Ectodermal cell (in vitro differentiated cells): ENCODE results near the gene KIF13A.
"Not testable (repeated sequence)": the region's sequence is repeated elsewhere in the genome, so short reads cannot be mapped to it uniquely, and the experiment has no call there.

Experiments
- H3K27ac ChIP-seq: 2 replicates; pipeline ENCODE4 v1.7.0; 2013; ENCODE audit warnings: mild to moderate bottlenecking, low read depth, low read length; ENCODE audit not compliant: insufficient read depth, poor library complexity, severe bottlenecking
- H3K27me3 ChIP-seq: 2 replicates; pipeline ENCODE4 v1.7.0; 2013; ENCODE audit warnings: mild to moderate bottlenecking, low read length; ENCODE audit not compliant: insufficient read depth, control insufficient read depth, poor library complexity, severe bottlenecking
- H3K36me3 ChIP-seq: one replicate; pipeline ENCODE4 v1.7.0; 2013; ENCODE audit warnings: low read length; ENCODE audit not compliant: control insufficient read depth, insufficient read depth
- H3K4me1 ChIP-seq: one replicate; pipeline ENCODE4 v1.7.0; 2013; ENCODE audit warnings: low read length; ENCODE audit not compliant: control insufficient read depth, insufficient read depth
- H3K4me3 ChIP-seq: 2 replicates; pipeline ENCODE4 v1.7.0; 2013; ENCODE audit warnings: low read depth, low read length, control low read depth; ENCODE audit not compliant: insufficient read depth
- H3K9me3 ChIP-seq: 2 replicates; pipeline ENCODE4 v1.7.0; 2013; ENCODE audit warnings: mild to moderate bottlenecking, low read length, moderate library complexity; ENCODE audit not compliant: control insufficient read depth
- WGBS, 2 experiments: methylation state at CpG; one replicate each; pipeline ENCODE4 v1.1.7; 2013; ENCODE audit warnings: missing lambda C conversion rate in 2 of 2; 5-methylcytosine and 5-hydroxymethylcytosine counted together

Gene KIF13A

DNA sequence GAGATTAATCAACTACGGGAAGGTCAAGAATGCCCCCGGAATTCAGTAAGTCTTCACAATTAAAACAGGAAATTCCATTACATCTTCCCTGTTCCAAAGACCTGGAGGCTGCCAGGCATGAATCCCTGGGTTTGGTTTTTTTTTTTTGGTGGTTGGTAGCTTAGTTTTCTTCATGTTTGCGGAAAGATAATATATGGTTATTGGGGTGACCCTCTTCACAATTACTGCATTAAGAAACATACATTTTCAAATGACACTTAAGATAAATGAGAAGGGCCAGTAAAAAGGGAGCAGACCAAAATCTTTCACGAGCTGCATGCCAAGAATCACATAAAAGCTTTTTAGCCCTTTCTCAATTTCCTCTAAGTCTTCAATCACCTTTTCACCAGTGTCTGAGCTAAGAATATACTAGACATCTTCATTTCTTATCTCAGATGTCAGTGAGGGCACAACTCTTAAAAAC is 64.0 kb downstream of the KIF13A start:
- no peaks in the 10 kb centered on the region for H3K9me3 ChIP-seq
- H3K4me1 ChIP-seq, result no peaks in the 10 kb centered on the region
- no peaks in the 10 kb centered on the region for H3K27me3 ChIP-seq
- H3K4me3 ChIP-seq, result no peak overlapping the region
- H3K27ac ChIP-seq, result no peak overlapping the region
- WGBS, 2 experiments, result 79 to 86% methylated on average over 3 of the region's 4 CpGs
- no peaks in the 10 kb centered on the region for H3K36me3 ChIP-seq

DNA sequence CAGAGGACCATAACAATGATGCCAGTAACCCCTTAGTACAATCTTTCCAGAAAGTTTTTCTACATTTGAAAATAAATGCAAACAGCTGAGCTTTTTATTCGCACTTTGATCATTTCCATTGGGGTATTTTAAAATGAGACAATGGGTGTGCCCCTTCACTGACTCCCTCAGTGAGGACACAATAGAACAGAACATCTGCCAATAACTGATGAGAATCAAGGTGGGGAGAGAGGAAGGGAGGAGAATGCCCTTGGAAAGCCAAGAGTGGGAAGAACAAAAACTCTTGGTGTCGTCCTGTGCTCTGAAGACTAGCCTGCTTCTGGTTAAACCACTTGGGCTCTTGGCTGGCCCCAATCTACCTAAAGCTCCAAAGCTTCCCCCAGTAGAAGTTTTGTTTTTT is 66.0 kb downstream of the KIF13A start:
- Histone ChIP-seq H3K9me3 (no peaks in the 10 kb centered on the region), H3K36me3 (no peaks in the 10 kb centered on the region), H3K27ac (no peak overlapping the region), H3K4me1 (no peaks in the 10 kb centered on the region), H3K27me3 (no peaks in the 10 kb centered on the region), H3K4me3 (no peak overlapping the region)
- 86 to 93% methylated on average over 2 of the region's 2 CpGs for WGBS, 2 experiments

DNA sequence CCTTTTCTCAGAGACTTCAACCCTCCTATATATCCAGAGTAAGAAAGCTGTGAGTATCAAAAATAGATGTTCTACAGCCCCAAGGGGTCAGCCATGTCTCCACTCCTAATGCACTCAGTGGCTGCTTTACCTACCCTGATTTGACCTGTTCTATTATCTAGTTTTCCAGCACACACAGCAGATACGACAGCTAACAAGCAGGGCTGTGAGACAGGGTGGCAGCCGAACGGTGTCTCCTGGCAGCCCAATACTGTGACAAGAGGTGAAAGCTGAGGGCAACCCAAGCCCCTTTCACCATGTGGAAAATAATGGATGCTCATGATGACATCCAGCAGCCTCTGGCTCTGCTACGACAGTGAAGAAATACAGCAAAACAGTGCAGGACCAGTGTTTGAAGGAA is 67.9 kb downstream of the KIF13A start:
- H3K4me1 ChIP-seq, result no peaks in the 10 kb centered on the region
- H3K36me3 ChIP-seq, result no peaks in the 10 kb centered on the region
- 88 to 91% methylated on average over 4 of the region's 4 CpGs for WGBS, 2 experiments
- no peaks in the 10 kb centered on the region for H3K9me3 ChIP-seq
- no peak overlapping the region for H3K4me3 ChIP-seq
- no peaks in the 10 kb centered on the region for H3K27me3 ChIP-seq
- no peak overlapping the region for H3K27ac ChIP-seq

DNA sequence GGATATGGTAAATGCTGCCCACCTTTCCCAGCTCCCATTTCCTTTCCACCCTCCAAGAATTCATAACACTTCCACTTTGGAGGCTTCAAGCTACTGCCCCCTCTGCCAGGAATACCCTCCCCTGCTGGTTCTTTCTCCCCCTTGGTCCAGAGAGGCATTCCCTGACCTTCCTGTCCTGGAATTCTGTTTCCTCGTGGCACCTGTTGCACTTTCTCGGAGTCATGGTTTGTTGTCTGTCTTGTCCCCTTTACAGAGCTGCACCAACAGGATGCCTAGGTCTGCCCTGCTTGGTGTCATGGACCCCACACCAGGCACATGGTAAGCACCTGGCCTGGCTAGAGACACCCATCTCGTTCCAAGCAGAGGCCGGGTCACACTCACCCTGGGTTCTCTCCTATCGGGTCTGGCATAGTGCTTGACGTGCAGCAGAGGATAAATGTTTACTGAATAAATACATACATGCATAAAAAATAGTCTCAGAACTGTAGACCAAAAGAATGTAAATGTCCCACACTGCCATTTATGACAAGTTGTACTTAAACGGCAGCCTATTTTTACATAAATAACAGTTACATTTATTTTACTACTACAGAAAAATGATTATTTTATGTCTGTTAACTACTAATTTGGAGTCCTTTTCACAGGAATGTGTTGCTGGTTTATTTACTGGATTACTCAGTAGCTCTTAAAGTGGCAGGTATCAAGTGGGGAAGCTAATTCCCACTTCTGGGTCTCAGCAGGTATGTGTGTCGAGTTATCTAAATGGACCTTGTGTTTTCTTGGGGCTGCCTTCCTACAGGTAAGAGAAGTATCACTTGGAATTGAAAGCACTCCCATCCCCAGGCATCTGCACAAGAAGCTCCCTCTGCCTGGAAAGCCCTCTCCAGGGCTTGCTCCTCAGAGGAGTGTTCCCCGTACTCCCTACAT is 69.3 kb downstream of the KIF13A start:
- 92% methylated on average over 8 of the region's 9 CpGs for WGBS, 2 experiments
- Histone ChIP-seq H3K27ac (no peak overlapping the region), H3K27me3 (no peaks in the 10 kb centered on the region), H3K36me3 (no peaks in the 10 kb centered on the region), H3K9me3 (no peaks in the 10 kb centered on the region), H3K4me3 (no peak overlapping the region), H3K4me1 (peaks cover 6% of the 10 kb centered on the region)

DNA sequence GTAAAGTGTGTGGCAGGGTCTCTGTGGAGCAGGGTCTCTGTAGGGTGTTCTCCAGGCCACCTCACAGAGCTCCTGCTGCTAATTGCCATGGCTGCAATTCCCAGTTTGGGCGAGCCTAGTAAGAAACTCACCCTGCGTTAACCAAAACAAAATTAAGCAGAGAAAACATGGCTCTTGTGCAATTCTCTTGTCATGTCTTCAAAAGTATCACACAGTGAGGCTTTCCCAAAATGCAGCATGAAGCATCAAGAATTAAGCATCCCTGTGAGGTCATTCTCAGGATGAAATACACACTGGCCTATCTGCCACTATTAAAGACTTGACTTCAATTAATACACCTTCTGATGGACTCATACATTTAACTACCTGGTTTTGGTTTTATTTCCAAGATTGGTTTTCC is 72.8 kb downstream of the KIF13A start:
- peaks cover 6% of the 10 kb centered on the region for H3K4me1 ChIP-seq
- H3K27ac ChIP-seq, result no peak overlapping the region
- 84 to 94% methylated on average over 2 of the region's 2 CpGs for WGBS, 2 experiments

DNA sequence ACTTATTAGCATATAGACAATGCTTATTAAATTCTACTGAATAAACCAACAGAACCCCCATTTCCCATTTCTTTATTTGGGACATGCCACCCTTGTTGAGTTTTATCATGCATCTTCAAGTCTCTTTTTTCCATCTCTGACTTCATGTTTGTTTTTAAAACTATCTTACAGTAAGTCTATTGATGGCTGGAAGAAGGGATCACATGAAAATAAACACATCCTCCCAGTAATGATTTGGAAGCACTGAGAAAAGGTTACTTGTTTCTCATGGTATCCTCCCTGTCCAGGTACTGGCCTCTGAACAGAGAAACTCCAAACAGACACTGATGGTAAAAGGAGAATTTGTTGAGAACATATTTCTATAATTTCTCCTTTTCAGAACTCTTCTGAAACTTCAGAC is 74.9 kb downstream of the KIF13A start:
- H3K27ac ChIP-seq, result no peak overlapping the region
- no peaks in the 10 kb centered on the region for H3K36me3 ChIP-seq
- peaks cover 6% of the 10 kb centered on the region for H3K4me1 ChIP-seq
- no peaks in the 10 kb centered on the region for H3K27me3 ChIP-seq
- no peak overlapping the region for H3K4me3 ChIP-seq
- no peaks in the 10 kb centered on the region for H3K9me3 ChIP-seq

More for the DNA sequence above, 72.8 kb downstream of the KIF13A start:
- Histone ChIP-seq H3K27me3 (no peaks in the 10 kb centered on the region), H3K36me3 (no peaks in the 10 kb centered on the region), H3K4me3 (no peak overlapping the region), H3K9me3 (no peaks in the 10 kb centered on the region)

DNA sequence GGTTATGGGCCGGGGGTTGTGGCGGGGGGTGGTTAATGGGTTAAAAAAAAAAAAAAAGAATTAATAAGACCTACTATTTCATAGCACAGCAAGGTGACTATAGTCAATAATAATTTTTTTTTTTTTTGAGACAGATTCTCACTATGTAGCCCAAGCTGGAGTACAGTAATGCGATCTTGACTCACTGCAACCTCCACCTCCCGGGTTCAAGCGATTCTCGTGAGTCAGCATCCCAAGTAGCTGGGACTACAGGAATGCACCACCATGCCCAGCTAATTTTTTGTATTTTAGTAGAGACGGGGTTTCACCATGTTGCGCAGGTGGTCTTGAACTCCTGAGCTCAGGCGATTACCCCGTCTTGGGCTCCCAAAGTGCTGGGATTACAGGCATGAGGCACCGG is 75.8 kb downstream of the KIF13A start:
- WGBS, 2 experiments, result 94 to 95% methylated on average over 8 of the region's 11 CpGs
- not testable (repeated sequence) for H3K36me3 ChIP-seq, H3K27me3 ChIP-seq, H3K9me3 ChIP-seq, H3K4me3 ChIP-seq, H3K4me1 ChIP-seq, H3K27ac ChIP-seq

DNA sequence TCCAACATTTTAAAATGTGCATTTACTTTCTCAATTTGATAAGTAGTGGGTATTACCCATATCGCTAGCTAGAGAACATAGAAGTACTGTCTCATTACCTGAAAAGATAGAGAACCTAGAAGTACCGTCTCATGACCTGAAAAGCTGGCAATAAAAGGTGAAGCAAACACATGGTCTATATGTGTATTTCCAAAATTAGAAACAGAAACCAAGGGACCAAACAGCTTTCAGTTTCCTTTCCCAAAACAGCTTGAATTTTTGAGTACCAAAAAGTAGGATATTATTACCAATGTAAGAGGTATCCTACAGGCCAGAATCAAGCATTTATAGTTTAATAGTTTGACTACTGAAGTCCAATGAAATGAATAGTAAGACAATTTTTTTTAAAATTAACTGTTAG is 77.2 kb downstream of the KIF13A start:
- whole genome bisulfite sequencing, 2 experiments, result 52 to 54% methylated on average over 2 of the region's 2 CpGs
- Histone ChIP-seq H3K27ac (no peak overlapping the region), H3K36me3 (no peaks in the 10 kb centered on the region), H3K27me3 (no peaks in the 10 kb centered on the region), H3K9me3 (no peaks in the 10 kb centered on the region), H3K4me1 (peaks cover 6% of the 10 kb centered on the region), H3K4me3 (no peak overlapping the region)

DNA sequence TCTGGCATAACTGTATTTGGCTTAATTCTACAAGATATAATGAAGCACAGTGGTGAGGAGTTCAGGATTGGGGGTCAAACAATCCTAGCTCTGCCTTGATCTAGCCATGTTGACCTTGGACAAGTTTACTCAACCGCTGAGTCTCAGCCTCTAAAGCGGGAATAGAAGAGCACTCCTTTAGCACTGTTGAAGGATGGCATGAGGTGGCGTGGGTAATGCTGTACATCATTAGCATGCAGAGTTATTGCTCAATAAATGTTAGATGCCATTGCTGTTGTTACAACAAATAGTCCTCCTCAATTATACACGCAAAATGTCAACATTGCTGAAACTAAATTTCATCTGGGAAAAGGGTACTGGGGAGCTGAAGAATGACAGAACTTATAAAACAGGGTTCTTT is 78.6 kb downstream of the KIF13A start:
- Histone ChIP-seq H3K27me3 (no peaks in the 10 kb centered on the region), H3K27ac (no peak overlapping the region), H3K9me3 (no peaks in the 10 kb centered on the region), H3K36me3 (no peaks in the 10 kb centered on the region), H3K4me3 (no peak overlapping the region), H3K4me1 (peaks cover 6% of the 10 kb centered on the region)
- WGBS, 2 experiments, result 92 to 95% methylated on average over 4 of the region's 4 CpGs

DNA sequence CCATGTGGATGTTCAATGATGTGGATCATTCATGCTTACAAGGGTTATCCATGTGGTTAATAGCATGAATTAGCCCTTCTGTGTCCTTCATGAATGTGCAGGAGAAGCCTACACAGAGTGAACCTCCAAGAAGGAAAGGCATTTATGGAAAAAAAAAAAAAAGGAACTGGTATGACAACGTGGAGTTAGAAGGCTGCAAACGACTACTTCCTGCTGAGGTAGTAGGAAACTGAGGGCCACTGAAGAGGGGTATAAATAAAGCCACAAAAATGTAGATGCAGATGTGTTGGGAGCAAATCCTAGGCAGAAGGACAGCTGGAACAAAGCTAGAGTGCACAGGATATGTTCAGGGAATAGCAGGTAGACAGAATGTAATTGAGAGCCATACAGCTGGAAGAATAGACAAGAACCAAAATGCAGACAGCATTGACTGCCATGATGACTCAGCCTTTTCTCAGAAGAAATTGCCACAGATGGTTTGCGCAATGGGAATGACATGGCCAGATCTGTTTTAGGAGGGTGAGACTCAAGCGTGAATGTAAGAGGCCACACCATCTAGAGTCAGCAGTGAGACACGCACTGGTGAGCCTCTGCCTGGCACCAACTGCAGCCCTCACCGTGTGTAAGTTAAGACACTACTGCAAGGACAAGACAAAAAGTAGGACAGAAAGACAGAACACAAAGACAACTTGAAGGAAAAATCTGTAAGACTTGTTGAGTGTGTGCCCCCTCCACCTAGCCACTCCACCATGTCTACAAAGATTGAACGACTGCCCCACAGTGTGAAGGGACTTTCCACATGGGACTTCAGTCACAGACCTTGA is 79.8 kb downstream of the KIF13A start:
- no peaks in the 10 kb centered on the region for H3K9me3 ChIP-seq
- 84 to 90% methylated on average over 7 of the region's 7 CpGs for WGBS, 2 experiments
- no peak overlapping the region for H3K27ac ChIP-seq
- no peaks in the 10 kb centered on the region for H3K4me1 ChIP-seq
- no peaks in the 10 kb centered on the region for H3K36me3 ChIP-seq
- H3K27me3 ChIP-seq, result no peaks in the 10 kb centered on the region
- H3K4me3 ChIP-seq, result no peak overlapping the region
